GM23338 (cell line): ENCODE data around the gene IGF1R. TPM values are rescaled to one million over a fixed set of nuclear protein-coding genes. Genes with fewer than 3 reads are reported as not detected.

Experiments
- ATAC-seq: fragments of 200-7000 bp; cut with Tn5 transposase; 3 replicates; pipeline ENCODE4 v1.9.1; 2020
- DNase-seq: peaks from one replicate; pipeline ENCODE4 v3.0.0-alpha.2; 2015; ENCODE audit warnings: low spot score
- H2AFZ ChIP-seq: fragments of 200-600 bp; sonication (generic); 2 replicates; pipeline ENCODE4 v1.8.0; 2016; ENCODE audit warnings: antibody characterized with exemption, mild to moderate bottlenecking, moderate library complexity
- H3F3A ChIP-seq: fragments of 200-600 bp; sonication (generic); replicated peaks from 2 replicates; pipeline ENCODE4 v1.8.0; 2017; ENCODE audit warnings: antibody characterized with exemption, mixed run types, low read depth
- H3K27ac ChIP-seq: fragments of 200-600 bp; sonication (generic); 2 replicates; pipeline ENCODE4 v1.6.1; 2016; ENCODE audit warnings: low read depth
- H3K27me3 ChIP-seq: fragments of 200-600 bp; sonication (generic); 2 replicates; pipeline ENCODE4 v1.8.0; 2016; ENCODE audit warnings: mild to moderate bottlenecking, mixed run types, moderate library complexity; ENCODE audit not compliant: insufficient read depth
- H3K36me3 ChIP-seq: fragments of 200-600 bp; sonication (generic); 2 replicates; pipeline ENCODE4 v1.8.0; 2016; ENCODE audit warnings: mild to moderate bottlenecking; ENCODE audit not compliant: insufficient read depth
- H3K4me1 ChIP-seq: fragments of 200-600 bp; sonication (generic); 2 replicates; pipeline ENCODE4 v1.8.0; 2016; ENCODE audit warnings: mild to moderate bottlenecking, moderate library complexity; ENCODE audit not compliant: insufficient read depth
- H3K4me2 ChIP-seq: fragments of 200-600 bp; sonication (generic); 2 replicates; pipeline ENCODE4 v1.7.1; 2017; ENCODE audit warnings: mixed run types
- H3K4me3 ChIP-seq: fragments of 200-600 bp; sonication (generic); 2 replicates; pipeline ENCODE4 v1.6.1; 2016; ENCODE audit warnings: mixed run types
- H3K79me2 ChIP-seq: fragments of 200-600 bp; sonication (generic); replicated peaks from 2 replicates; pipeline ENCODE4 v1.8.0; 2017; ENCODE audit warnings: mild to moderate bottlenecking; ENCODE audit not compliant: insufficient read depth
- H3K9me2 ChIP-seq: fragments of 200-600 bp; sonication (generic); 2 replicates; pipeline ENCODE4 v1.8.0; 2017; ENCODE audit not compliant: insufficient read depth
- H4K20me1 ChIP-seq: fragments of 200-600 bp; sonication (generic); replicated peaks from 2 replicates; pipeline ENCODE4 v1.8.0; 2017; ENCODE audit warnings: mild to moderate bottlenecking; ENCODE audit not compliant: insufficient read depth
- H3K27ac Mint-ChIP-seq: 2 replicates; pipeline ENCODE4 v1.8.0; 2020; ENCODE audit warnings: inconsistent platforms, mild to moderate bottlenecking, moderate library complexity, mixed read lengths
- H3K27me3 Mint-ChIP-seq: 3 replicates; pipeline ENCODE4 v1.8.0; 2022; ENCODE audit warnings: low read depth, mild to moderate bottlenecking, moderate library complexity, mixed read lengths, inconsistent platforms; ENCODE audit not compliant: insufficient read depth, poor library complexity
- H3K36me3 Mint-ChIP-seq: 3 replicates; pipeline ENCODE4 v1.8.0; 2021; ENCODE audit warnings: low read depth, mild to moderate bottlenecking, inconsistent platforms, moderate library complexity, mixed read lengths
- H3K4me1 Mint-ChIP-seq: 3 replicates; pipeline ENCODE4 v1.8.0; 2020; ENCODE audit warnings: mild to moderate bottlenecking, inconsistent platforms, mixed read lengths
- H3K4me3 Mint-ChIP-seq: 3 replicates; pipeline ENCODE4 v1.8.0; 2021; ENCODE audit warnings: moderate library complexity, mild to moderate bottlenecking, inconsistent platforms, mixed read lengths
- H3K9me3 Mint-ChIP-seq: 3 replicates; pipeline ENCODE4 v1.8.0; 2020; ENCODE audit warnings: moderate library complexity, mild to moderate bottlenecking, inconsistent platforms, mixed read lengths
- CREB1 ChIP-seq: fragments of 250-450 bp; sonication (Bioruptor Pico); IDR thresholded peaks from 2 replicates; pipeline ENCODE4 v1.5.0; 2020; ENCODE audit warnings: low read depth, mild to moderate bottlenecking, moderate library complexity
- EZH2 ChIP-seq: fragments of 200-600 bp; sonication (generic); IDR thresholded peaks from one replicate; pipeline ENCODE4 v1.8.0; 2017; ENCODE audit warnings: antibody characterized with exemption, mild to moderate bottlenecking, low read depth; ENCODE audit not compliant: unreplicated experiment
- EZH2phosphoT487 ChIP-seq: fragments of 200-600 bp; sonication (generic); IDR thresholded peaks from one replicate; pipeline ENCODE4 v1.8.1; 2018; ENCODE audit warnings: antibody characterized with exemption; ENCODE audit not compliant: unreplicated experiment
- JUNB ChIP-seq: IDR thresholded peaks from one replicate; pipeline ENCODE4 v1.6.1; 2016; ENCODE audit warnings: antibody characterized with exemption; ENCODE audit not compliant: unreplicated experiment
- NANOG ChIP-seq: IDR thresholded peaks from 2 replicates; pipeline ENCODE4 v1.6.1; 2016; ENCODE audit warnings: antibody characterized with exemption, borderline replicate concordance
- POLR2AphosphoS5 ChIP-seq: IDR thresholded peaks from 2 replicates; pipeline ENCODE4 v1.6.1; 2016; ENCODE audit warnings: antibody characterized with exemption, low read depth
- STAT1 ChIP-seq: IDR thresholded peaks from one replicate; pipeline ENCODE4 v1.6.1; 2016; ENCODE audit warnings: antibody characterized with exemption; ENCODE audit not compliant: unreplicated experiment
- ZNF114 ChIP-seq: fragments of 250-450 bp; sonication (Bioruptor Pico); IDR thresholded peaks from 2 replicates; pipeline ENCODE4 v1.5.0; 2020; ENCODE audit warnings: mild to moderate bottlenecking, moderate library complexity
- ZNF331 ChIP-seq: fragments of 250-450 bp; sonication (Bioruptor Pico); IDR thresholded peaks from 2 replicates; pipeline ENCODE4 v1.5.0; 2020; ENCODE audit warnings: low read depth, mild to moderate bottlenecking, moderate library complexity
- polyA plus RNA-seq: library from polyadenylated mRNA; unstranded; fragments of >200 nt; fragmentation: Nextera tagmentation; extraction: Ambion mirVana; gene quantifications from 2 replicates; pipeline ENCODE4 v1.2.1, GENCODE V29; 2016
- total RNA-seq: library from RNA; depleted of rRNA; stranded (reverse); fragments of >200 nt; shearing (Covaris generic); gene quantifications from 2 replicates; pipeline ENCODE4 v1.2.3, GENCODE V29; 2014
- TF ChIP-seq, protein P1 (sequence below), 2 experiments: fragments of 200-600 bp in 1 of 2; sonication (generic) in 1 of 2; conservative IDR thresholded peaks; 2 replicates each; pipeline versions ENCODE4 v1.5.1 to v1.6.1; 2016 to 2017; ENCODE audit warnings: antibody characterized with exemption in 2 of 2, low read depth in 2 of 2, mild to moderate bottlenecking in 2 of 2, moderate library complexity in 1 of 2

The IGF1R gene
- total and polyA plus RNA-seq, 2 experiments from 2014 or later = 20.4 to 92.2 TPM

DNA sequence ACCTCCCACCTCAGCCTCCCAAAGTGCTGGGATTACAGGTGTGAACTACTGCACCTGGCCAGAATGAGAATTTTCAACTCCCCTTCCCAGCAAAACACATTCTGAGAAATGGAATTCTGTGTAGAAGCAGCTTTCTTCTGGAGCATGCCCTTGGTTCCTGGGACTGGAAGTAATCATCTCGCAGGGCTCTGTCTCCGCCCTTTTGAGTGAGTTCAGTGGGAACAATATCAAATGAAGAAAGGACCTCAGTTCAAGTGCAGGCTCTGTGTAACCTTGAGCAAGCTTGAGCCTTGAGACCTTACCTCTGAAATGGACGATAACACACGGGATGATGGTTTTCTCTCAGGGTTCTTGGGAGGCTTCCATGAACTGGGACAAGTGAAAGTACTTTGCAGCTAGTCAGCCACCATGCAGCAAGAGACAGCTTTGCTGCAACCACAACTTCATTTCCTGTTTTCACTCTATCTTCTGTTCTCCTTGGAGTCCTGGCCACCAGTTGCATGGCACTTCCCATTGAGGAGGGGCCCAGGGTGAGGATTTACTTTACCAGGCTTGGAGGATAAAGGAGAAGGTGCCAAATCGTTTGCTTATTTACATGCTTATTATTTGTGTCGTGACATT is 35.7 kb upstream of the IGF1R start:
- no peak overlapping the region for H3K27ac ChIP-seq
- no peak for DNase-seq
- H3K36me3 Mint-ChIP-seq = no peaks in the 10 kb centered on the region
- H3K4me3 ChIP-seq = no peak overlapping the region
- no peak overlapping the region for H3K27ac Mint-ChIP-seq
- no peaks in the 10 kb centered on the region for H4K20me1 ChIP-seq
- no peak for ATAC-seq
- no peaks in the 10 kb centered on the region for H3K36me3 ChIP-seq
- H3K4me1 Mint-ChIP-seq = peaks cover 8% of the 10 kb centered on the region
- no peaks in the 10 kb centered on the region for H3K79me2 ChIP-seq
- no peaks in the 10 kb centered on the region for H3K9me3 Mint-ChIP-seq
- TF ChIP-seq EZH2phosphoT487 (no peak), CREB1 (CRISPR knock-in tag) (no peak)
- peak overlapping the region; percentile 3 for H2AFZ ChIP-seq
- no peaks in the 10 kb centered on the region for H3K9me2 ChIP-seq
- H3F3A ChIP-seq = no peaks in the 10 kb centered on the region
- no peaks in the 10 kb centered on the region for H3K27me3 ChIP-seq
- no peak overlapping the region for H3K4me3 Mint-ChIP-seq
- no peak overlapping the region for H3K4me2 ChIP-seq
- peaks cover 4% of the 10 kb centered on the region; the same call in 1 of the 2 replicates for H3K4me1 ChIP-seq
- H3K27me3 Mint-ChIP-seq = peaks cover 8% of the 10 kb centered on the region

DNA sequence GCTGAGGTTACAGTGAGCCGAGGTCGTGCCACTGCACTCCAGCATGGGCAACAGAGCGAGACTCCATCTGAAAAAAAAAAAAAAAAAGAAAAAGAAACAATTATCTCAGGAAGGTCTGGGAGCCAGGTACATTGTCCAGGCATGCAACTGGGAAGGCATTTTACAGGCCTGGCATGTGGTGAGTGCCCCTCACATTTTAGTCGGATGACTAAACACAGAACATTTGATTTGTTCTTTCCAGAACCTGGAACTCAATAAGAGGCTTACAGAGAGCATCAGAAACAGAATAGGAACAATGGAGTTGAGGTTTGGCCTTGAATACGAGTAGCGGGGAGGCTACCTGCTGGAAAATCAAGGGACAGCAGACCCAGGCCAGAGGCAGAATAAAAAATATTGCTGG is 33.7 kb upstream of the IGF1R start:
- H3K9me3 Mint-ChIP-seq = no peaks in the 10 kb centered on the region
- no peak for ATAC-seq
- H3K36me3 Mint-ChIP-seq = no peaks in the 10 kb centered on the region
- Histone ChIP-seq H3K27me3 (no peaks in the 10 kb centered on the region), H3K4me1 (peaks cover 3% of the 10 kb centered on the region; the same call in 1 of the 2 replicates), H3K4me2 (no peak overlapping the region), H3F3A (no peaks in the 10 kb centered on the region), H3K36me3 (no peaks in the 10 kb centered on the region), H3K4me3 (no peak overlapping the region), H4K20me1 (no peaks in the 10 kb centered on the region), H3K9me2 (no peaks in the 10 kb centered on the region), H3K79me2 (no peaks in the 10 kb centered on the region), H2AFZ (no peak overlapping the region), H3K27ac (no peak overlapping the region)
- H3K4me3 Mint-ChIP-seq = no peak overlapping the region
- no peak overlapping the region for H3K27ac Mint-ChIP-seq
- no peak for DNase-seq
- TF ChIP-seq EZH2 = no peak
- TF ChIP-seq CREB1 (CRISPR knock-in tag) = no peak
- TF ChIP-seq ZNF331 (CRISPR knock-in tag) = no peak
- TF ChIP-seq STAT1 = no peak
- no peak for TF ChIP-seq JUNB
- TF ChIP-seq NANOG = no peak
- no peak for TF ChIP-seq ZNF114 (CRISPR knock-in tag)
- peaks cover 6% of the 10 kb centered on the region for H3K4me1 Mint-ChIP-seq
- H3K27me3 Mint-ChIP-seq = peaks cover 8% of the 10 kb centered on the region

DNA sequence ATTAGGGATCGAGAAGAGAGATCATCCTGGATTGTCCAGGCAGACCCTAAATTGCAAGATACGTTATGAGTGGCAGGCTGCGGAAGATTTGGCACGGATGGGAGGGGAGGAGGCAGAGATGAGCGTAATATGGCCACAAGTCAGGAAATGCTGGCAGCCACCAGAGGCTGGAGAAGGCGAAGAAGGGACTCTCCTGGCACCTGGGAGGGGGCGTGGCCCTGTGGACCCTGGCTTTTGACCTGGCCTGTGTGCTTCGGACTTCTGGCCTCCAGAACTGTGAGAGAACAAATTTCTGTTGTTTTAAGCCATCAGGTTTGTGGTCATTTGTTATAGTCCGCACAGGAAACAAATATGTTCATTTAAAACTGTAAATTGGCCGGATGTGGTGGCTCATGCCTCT is 31.9 kb upstream of the IGF1R start:
- no peak overlapping the region for H3K4me2 ChIP-seq
- H3K27me3 ChIP-seq = no peaks in the 10 kb centered on the region
- Mint-ChIP-seq H3K27me3 (peaks cover 8% of the 10 kb centered on the region), H3K27ac (no peak overlapping the region), H3K36me3 (no peaks in the 10 kb centered on the region), H3K4me1 (peaks cover 3% of the 10 kb centered on the region; the same call in 2 of the 3 replicates), H3K4me3 (no peak overlapping the region; the same call in 2 of the 3 replicates), H3K9me3 (no peaks in the 10 kb centered on the region)
- no peak overlapping the region for H3K27ac ChIP-seq
- ATAC-seq = peak; percentile 38; the same call in 2 of the 3 replicates
- H3F3A ChIP-seq = no peaks in the 10 kb centered on the region
- H3K4me1 ChIP-seq = no peaks in the 10 kb centered on the region
- TF ChIP-seq, protein P1, sequence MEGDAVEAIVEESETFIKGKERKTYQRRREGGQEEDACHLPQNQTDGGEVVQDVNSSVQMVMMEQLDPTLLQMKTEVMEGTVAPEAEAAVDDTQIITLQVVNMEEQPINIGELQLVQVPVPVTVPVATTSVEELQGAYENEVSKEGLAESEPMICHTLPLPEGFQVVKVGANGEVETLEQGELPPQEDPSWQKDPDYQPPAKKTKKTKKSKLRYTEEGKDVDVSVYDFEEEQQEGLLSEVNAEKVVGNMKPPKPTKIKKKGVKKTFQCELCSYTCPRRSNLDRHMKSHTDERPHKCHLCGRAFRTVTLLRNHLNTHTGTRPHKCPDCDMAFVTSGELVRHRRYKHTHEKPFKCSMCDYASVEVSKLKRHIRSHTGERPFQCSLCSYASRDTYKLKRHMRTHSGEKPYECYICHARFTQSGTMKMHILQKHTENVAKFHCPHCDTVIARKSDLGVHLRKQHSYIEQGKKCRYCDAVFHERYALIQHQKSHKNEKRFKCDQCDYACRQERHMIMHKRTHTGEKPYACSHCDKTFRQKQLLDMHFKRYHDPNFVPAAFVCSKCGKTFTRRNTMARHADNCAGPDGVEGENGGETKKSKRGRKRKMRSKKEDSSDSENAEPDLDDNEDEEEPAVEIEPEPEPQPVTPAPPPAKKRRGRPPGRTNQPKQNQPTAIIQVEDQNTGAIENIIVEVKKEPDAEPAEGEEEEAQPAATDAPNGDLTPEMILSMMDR (conservative IDR thresholded peaks at IDR 0.05; ENCODE audit: low read depth in 2 of 2) = no peak
- TF ChIP-seq POLR2AphosphoS5 (no peak), JUNB (no peak), EZH2phosphoT487 (no peak), NANOG (no peak), ZNF331 (CRISPR knock-in tag) (no peak), EZH2 (no peak), ZNF114 (CRISPR knock-in tag) (no peak), STAT1 (no peak)
- H3K36me3 ChIP-seq = no peaks in the 10 kb centered on the region
- H3K9me2 ChIP-seq = no peaks in the 10 kb centered on the region
- H3K79me2 ChIP-seq = no peaks in the 10 kb centered on the region
- H4K20me1 ChIP-seq = no peaks in the 10 kb centered on the region
- 0 out of 2 replicates have a peak overlapping the region, but pooled peaks have one; percentile 83 for H2AFZ ChIP-seq
- no peak overlapping the region for H3K4me3 ChIP-seq
- no peak for DNase-seq
